Esophagus (tissue), 2 donors: ENCODE results near the gene NUP98. TPM values are rescaled to one million over a fixed set of nuclear protein-coding genes. Genes with fewer than 3 reads are reported as not detected.
"Not testable (repeated sequence)": the region's sequence is repeated elsewhere in the genome, so short reads cannot be mapped to it uniquely, and the experiment has no call there.

Experiments used
- H3K27ac ChIP-seq, 2 donors: one replicate each; pipeline ENCODE4 v1.5.1; 2013; ENCODE audit warnings: low read depth in 2 of 2, mild to moderate bottlenecking in 2 of 2, inconsistent platforms in 1 of 2, low read length in 1 of 2, moderate library complexity in 1 of 2
- H3K27me3 ChIP-seq, 2 donors: one replicate each; pipeline ENCODE4 v1.6.1; 2013; ENCODE audit warnings: low read length in 2 of 2, control low read depth in 1 of 2, mild to moderate bottlenecking in 1 of 2; ENCODE audit not compliant: insufficient read depth in 2 of 2, control insufficient read depth in 1 of 2
- H3K36me3 ChIP-seq, 2 donors: one replicate each; pipeline ENCODE4 v1.6.1; 2013; ENCODE audit warnings: low read length in 1 of 2; ENCODE audit not compliant: control insufficient read depth in 2 of 2, insufficient read depth in 2 of 2
- H3K4me1 ChIP-seq, 2 donors: one replicate each; pipeline ENCODE4 v1.6.1; 2013; ENCODE audit warnings: low read length in 1 of 2; ENCODE audit not compliant: control insufficient read depth in 2 of 2, insufficient read depth in 2 of 2
- H3K4me3 ChIP-seq, 2 donors: one replicate each; pipeline ENCODE4 v1.5.1; 2013; ENCODE audit warnings: low read length in 2 of 2, mild to moderate bottlenecking in 2 of 2, low read depth in 1 of 2, moderate library complexity in 1 of 2
- H3K9me3 ChIP-seq, 2 donors: one replicate each; pipeline ENCODE4 v1.6.1; 2013; ENCODE audit warnings: mild to moderate bottlenecking in 2 of 2, low read depth in 1 of 2, low read length in 1 of 2, moderate library complexity in 1 of 2; ENCODE audit not compliant: control insufficient read depth in 2 of 2, insufficient read depth in 1 of 2
- WGBS, 2 donors: extraction: QIAGEN DNeasy Blood & Tissue Kit; methylation state at CpG; one replicate each; pipeline ENCODE4 v1.1.7; 2013; 5-methylcytosine and 5-hydroxymethylcytosine counted together
- polyA plus RNA-seq, 2 donors: library from polyadenylated mRNA; stranded (reverse); fragments of 200-250 nt; gene quantifications; one replicate each; pipeline ENCODE4 v1.2.3, GENCODE V29; 2013
- donor health status: healthy with polysubstance abuse.
- donor health status: Bipolar disorder and iron deficiency.

The NUP98 gene
- polyA plus RNA-seq, 2 donors, result 16.0 to 26.9 TPM

DNA sequence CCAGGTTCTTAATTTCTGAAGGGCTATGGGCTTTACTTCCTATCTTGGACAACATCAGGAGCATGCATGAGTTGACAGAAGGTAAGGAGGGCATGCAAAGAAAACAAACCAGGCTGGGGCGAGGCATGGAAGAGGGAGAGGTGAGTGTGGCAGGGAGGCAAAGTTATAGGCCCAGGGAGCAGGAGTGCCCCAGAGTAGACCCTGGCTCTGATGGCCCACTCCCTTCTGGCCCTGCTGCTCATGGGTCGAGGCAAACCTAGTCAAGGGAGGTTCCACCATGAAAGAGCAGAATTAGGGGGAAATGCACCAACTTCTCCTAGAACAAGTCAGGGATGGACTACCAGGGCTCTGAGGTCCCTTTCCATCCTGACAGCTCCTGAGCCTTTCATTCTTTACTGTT is 136.4 kb downstream of the NUP98 start:
- H3K27me3 ChIP-seq, result no peaks in the 10 kb centered on the region
- no peak overlapping the region for H3K27ac ChIP-seq
- no peaks in the 10 kb centered on the region for H3K9me3 ChIP-seq
- peaks cover 9 to 13% of the 10 kb centered on the region in 2 donors for H3K36me3 ChIP-seq
- no peak overlapping the region for H3K4me3 ChIP-seq
- 72 to 89% methylated on average over 2 of the region's 2 CpGs for WGBS, 2 donors
- no peaks in the 10 kb centered on the region for H3K4me1 ChIP-seq

DNA sequence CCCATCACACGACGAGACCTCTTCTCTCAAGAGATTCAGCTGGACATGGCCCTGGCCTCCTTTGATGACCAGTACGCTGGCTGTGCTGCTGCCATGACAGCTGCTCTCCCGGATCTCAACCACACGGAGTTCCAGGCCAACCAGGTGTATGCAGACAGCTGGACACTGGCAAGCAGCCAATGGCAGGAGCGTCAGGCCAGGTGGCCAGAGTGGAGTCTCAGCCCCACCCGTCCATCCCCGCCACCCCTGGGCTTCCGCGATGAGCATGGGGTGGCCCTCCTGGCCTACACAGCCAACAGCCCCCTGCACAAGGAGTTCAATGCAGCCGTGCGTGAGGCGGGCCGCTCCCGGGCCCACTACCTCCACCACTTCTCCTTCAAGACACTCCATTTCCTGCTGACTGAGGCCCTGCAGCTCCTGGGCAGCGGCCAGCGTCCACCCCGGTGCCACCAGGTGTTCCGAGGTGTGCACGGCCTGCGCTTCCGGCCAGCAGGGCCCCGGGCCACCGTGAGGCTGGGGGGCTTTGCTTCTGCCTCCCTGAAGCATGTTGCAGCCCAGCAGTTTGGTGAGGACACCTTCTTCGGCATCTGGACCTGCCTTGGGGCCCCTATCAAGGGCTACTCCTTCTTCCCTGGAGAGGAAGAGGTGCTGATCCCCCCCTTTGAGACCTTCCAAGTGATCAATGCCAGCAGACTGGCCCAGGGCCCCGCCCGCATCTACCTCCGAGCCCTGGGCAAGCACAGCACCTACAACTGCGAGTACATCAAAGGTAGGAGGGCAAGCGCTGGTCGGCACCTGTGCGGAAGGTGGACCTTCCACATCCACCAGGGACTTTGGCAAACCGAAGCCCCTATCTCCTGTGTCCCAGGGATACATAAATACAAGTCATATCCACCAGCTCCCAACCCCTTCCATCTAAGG is 137.5 kb downstream of the NUP98 start:
- Histone ChIP-seq H3K4me3 (no peak overlapping the region), H3K4me1 (no peaks in the 10 kb centered on the region), H3K36me3 (peaks cover 2 to 6% of the 10 kb centered on the region in 2 donors), H3K9me3 (no peaks in the 10 kb centered on the region), H3K27ac (no peak overlapping the region), H3K27me3 (no peaks in the 10 kb centered on the region)
- whole genome bisulfite sequencing, 2 donors, result 84 to 90% methylated on average over 33 of the region's 33 CpGs

DNA sequence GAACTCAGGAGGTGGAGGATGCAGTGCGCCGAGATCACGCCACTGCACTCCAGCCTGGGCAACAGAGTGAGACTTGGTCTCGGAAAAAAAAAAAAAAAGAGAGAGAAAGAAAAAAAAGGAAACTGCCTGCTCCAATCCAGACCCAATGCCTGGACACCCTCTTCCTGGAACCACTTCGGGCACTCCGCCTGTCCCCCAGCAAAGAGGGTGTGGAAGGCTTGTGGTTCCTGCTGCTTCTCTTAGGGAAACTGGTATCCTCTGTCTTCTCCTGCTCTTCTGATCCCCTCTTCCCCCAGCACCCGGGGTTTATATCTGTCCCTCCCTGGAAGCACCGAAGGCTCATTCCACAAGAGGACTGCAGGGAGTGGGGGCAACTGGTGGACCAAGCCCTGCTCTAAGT is 139.1 kb downstream of the NUP98 start:
- H3K27ac ChIP-seq, result no peak overlapping the region
- no peaks in the 10 kb centered on the region for H3K36me3 ChIP-seq
- 90 to 93% methylated on average over 8 of the region's 8 CpGs for WGBS, 2 donors
- no peaks in the 10 kb centered on the region for H3K9me3 ChIP-seq
- no peaks in the 10 kb centered on the region for H3K27me3 ChIP-seq
- no peak overlapping the region for H3K4me3 ChIP-seq
- H3K4me1 ChIP-seq, result no peaks in the 10 kb centered on the region

DNA sequence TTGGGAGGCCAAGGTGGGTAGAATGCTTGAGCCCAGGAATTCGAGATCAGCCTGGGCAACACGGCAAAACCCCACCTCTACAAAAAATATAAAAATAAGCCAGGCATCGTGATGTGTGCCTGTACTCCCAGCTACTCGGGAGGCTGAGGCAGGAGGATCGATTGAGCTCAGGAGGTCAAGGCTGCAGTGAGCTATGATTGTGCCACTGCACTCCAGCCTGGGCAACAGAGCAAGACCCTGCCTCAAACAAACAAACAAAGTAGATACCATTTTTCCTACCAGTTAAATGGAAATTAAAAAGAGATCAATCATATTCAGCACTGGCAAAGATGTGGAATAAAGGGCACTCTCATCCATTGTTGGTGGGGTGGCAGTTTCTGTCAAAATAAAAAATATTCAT is 140.0 kb downstream of the NUP98 start:
- WGBS, 2 donors, result 80% methylated on average over 5 of the region's 5 CpGs
- H3K4me3 ChIP-seq, H3K27ac ChIP-seq, H3K36me3 ChIP-seq, H3K27me3 ChIP-seq, H3K9me3 ChIP-seq, H3K4me1 ChIP-seq: not testable (repeated sequence)

DNA sequence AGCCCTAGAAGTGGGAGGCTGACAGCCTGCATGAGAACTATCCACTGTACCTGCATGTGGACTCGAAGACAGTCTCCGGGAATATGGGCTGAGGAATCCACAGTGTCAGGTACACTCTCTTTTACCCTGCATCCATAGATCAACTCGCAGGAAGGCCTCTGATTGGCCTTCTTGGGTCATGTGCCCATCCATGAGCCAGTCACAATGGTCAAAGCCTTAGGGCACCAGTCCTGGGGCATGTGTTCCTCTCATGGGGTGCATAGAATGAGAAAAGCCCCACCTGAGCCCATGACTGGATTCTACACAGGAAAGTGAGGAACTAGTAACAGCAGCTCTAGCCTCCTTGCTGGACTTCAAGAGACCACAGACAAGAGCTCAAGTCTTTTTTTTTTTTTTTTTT is 141.8 kb downstream of the NUP98 start:
- 87 to 92% methylated on average over 3 of the region's 3 CpGs for WGBS, 2 donors
- Histone ChIP-seq H3K27ac (no peak overlapping the region), H3K27me3 (no peaks in the 10 kb centered on the region), H3K4me1 (no peaks in the 10 kb centered on the region), H3K9me3 (no peaks in the 10 kb centered on the region), H3K36me3 (no peaks in the 10 kb centered on the region), H3K4me3 (no peak overlapping the region)

DNA sequence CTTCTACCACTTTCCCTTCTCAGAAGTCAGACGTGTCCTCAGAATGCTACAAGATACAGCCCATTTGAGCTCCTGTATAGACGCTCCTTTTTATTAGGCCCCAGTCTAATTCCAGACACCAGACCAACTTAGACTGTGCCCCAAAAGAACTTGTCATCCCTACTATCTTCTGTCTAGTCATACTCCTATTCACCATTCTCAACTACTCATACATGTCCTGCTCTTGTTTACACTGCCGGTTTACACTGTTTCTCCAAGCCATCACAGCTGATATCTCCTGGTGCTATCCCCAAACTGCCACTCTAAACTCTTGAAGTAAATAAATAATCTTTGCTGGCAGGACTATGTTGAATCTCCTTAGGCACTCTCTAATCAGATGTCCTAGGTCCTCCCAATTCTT is 144.8 kb downstream of the NUP98 start:
- 90 to 91% methylated on average over 2 of the region's 3 CpGs for WGBS, 2 donors
- not testable (repeated sequence) for H3K9me3 ChIP-seq, H3K36me3 ChIP-seq, H3K4me1 ChIP-seq, H3K27me3 ChIP-seq, H3K4me3 ChIP-seq, H3K27ac ChIP-seq

DNA sequence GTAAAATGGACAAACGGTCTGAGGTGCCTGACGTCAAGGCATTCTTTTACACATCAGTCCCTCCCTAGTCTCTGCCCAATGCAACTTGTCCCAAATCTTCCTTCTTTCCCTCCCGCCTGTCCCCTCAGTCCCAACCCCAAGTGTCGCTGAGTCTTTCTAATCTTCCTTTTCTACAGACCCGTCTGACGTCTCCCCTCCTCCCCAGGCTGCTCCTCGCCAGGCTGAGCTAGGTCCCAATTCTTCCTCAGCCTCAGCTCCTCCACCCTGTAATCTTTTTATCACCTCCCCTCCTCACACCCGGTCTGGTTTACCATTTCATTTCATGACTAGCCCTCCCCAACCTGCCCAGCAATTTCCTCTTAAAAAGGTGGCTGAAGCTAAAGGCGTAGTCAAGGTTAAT is 148.0 kb downstream of the NUP98 start:
- not testable (repeated sequence) for H3K4me1 ChIP-seq, H3K27ac ChIP-seq, H3K27me3 ChIP-seq, H3K9me3 ChIP-seq, H3K4me3 ChIP-seq, H3K36me3 ChIP-seq
- WGBS, 2 donors, result 27 to 35% methylated on average over 9 of the region's 9 CpGs

DNA sequence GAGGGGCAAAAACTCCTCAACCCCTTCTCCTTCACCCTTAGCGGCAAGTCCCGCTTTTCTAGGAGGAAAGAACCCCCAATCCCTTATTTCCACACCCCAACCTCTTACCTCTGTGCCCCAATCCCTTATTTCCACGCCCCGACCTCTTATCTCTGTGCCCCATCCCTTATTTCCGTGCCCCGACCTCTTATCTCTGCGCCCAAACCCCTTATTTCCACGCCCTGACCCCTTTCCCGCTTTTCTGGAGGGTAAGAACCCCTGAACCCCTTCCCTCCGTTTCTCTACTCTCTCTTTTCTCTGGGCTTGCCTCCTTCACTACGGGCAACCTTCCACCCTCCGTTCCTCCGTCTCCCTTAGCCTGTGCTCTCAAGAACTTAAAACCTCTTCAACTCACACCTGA is 148.5 kb downstream of the NUP98 start:
- H3K4me1 ChIP-seq, H3K9me3 ChIP-seq, H3K27me3 ChIP-seq, H3K4me3 ChIP-seq, H3K27ac ChIP-seq, H3K36me3 ChIP-seq: not testable (repeated sequence)
- WGBS, 2 donors, result 78 to 79% methylated on average over 13 of the region's 13 CpGs

DNA sequence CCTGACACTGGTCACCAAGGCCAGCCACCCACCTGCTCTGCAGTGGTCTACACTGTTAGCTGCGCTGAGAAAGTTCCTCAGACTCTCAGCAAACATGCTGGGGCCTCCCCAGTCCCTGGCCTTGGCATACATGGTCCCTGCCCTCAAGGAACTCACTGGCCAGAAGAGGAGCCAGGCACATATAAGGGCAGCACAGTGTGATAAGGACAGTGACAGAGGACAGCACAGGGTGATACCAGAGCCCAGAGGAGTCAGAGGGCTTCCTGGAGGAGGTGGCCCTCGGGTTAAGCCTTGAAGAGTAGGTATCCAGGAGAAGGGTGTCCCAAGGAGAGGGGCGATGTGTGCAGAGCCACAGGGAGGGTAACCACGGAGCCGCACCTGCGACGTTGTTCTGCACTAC is 151.8 kb downstream of the NUP98 start:
- Histone ChIP-seq H3K27me3 (no peaks in the 10 kb centered on the region), H3K9me3 (no peaks in the 10 kb centered on the region), H3K27ac (no peak overlapping the region), H3K4me1 (peaks cover 2 to 9% of the 10 kb centered on the region in 2 donors), H3K4me3 (no peak overlapping the region), H3K36me3 (no peaks in the 10 kb centered on the region)
- WGBS, 2 donors, result 74 to 83% methylated on average over 7 of the region's 7 CpGs

DNA sequence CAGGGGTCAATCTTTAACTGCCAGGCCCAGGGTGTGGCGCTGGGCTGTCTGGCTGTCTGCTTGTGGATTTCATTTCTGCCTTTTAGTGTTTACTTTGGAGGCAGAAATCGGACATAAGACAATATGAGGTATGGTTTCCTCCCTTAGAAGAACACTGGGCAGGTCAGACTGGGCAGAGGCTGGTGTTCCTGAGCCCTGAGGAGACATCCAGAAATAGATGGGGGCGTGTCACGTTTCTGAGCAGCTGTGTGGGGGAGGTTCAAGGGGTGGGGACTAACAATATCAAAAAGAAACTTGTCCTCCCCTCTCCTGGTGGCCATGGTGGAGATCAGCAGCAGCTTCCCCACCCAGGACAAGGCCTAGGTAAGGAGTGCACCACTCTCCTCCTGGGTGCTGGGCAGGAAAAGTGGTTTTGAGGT is 152.5 kb downstream of the NUP98 start, which contains the start of gene ART1:
Gene ART1, plus strand, starts transcription at position 312 of the 419 bp plus-strand sequence. CDS start 14,086 bp downstream, outside the sequence.
- H3K27ac ChIP-seq, result no peak within 1 kb of the TSS
- WGBS, 2 donors, result 61 to 71% methylated on average over 4 of the region's 4 CpGs
- no peaks in the 10 kb centered on the region for H3K27me3 ChIP-seq
- H3K4me3 ChIP-seq, result no peak within 1 kb of the TSS
- H3K9me3 ChIP-seq, result no peaks in the 10 kb centered on the region
- no peaks in the 10 kb centered on the region for H3K36me3 ChIP-seq
- peaks cover 2 to 9% of the 10 kb centered on the region in 2 donors for H3K4me1 ChIP-seq
